GM12878 (cell line): Measurements from ENCODE around the gene CGA. TPM values are rescaled to one million over a fixed set of nuclear protein-coding genes. Genes with fewer than 3 reads are reported as not detected.
A peak's percentile ranks its signal among the peaks of the same experiment; 100 is the strongest.

Experiments used
- ATAC-seq: fragments of 200-7000 bp; cut with Tn5 transposase; 3 replicates; pipeline ENCODE4 v1.9.1; 2020; ENCODE audit warnings: mild to moderate bottlenecking, moderate library complexity
- BruUV-seq: library from RNA; stranded (reverse); fragments of 400-500 nt; replicated peaks from 2 replicates; lab custom pipeline; 2021; lab: Mats Ljungman, UMichigan
- CTCF ChIA-PET: fragments of 300-600 bp; sonication (Branson Sonifier 250); formaldehyde crosslinking; extraction: SDS; loops from one replicate; lab custom pipeline; 2021; ENCODE audit warnings: inconsistent platforms; lab: Yijun Ruan, JAX
- POLR2A ChIA-PET: fragments of 350-600 bp; formaldehyde crosslinking; extraction: SDS; loops from one replicate; lab custom pipeline; 2021; ENCODE audit warnings: inconsistent platforms; lab: Charles Lee
- RAD21 ChIA-PET: fragments of 300-600 bp; sonication (Branson Sonifier 250); formaldehyde crosslinking; loops from one replicate; lab custom pipeline; 2023; ENCODE audit warnings: antibody characterized with exemption; ENCODE audit not compliant: unreplicated experiment; lab: Charles Lee
- SMC1A ChIA-PET: fragments of 300-600 bp; sonication (Branson Sonifier 250); formaldehyde crosslinking; loops from one replicate; lab custom pipeline; 2023; ENCODE audit not compliant: unreplicated experiment, uncharacterized antibody; lab: Charles Lee
- DNase-seq: peaks from one replicate; pipeline ENCODE4 v3.0.0-alpha.2; 2011; ENCODE audit warnings: low read depth, low spot score
- FAIRE-seq: peaks from 3 replicates; lab custom pipeline; 2011; peaks lifted over from hg19 to GRCh38; lab: Jason Lieb, UNC
- H2AFZ ChIP-seq: 2 replicates; pipeline ENCODE4 v1.6.0; 2011; ENCODE audit warnings: low read depth, low read length, control low read depth; ENCODE audit not compliant: control insufficient read depth
- H3K27ac ChIP-seq: 2 replicates; pipeline ENCODE4 v1.5.1; 2011; ENCODE audit warnings: control low read depth; ENCODE audit not compliant: control insufficient read depth, insufficient read depth
- H3K27me3 ChIP-seq, 2 experiments: replicated peaks in 1 of 2; 2 replicates each; pipeline versions ENCODE4 v1.6.0 to v1.6.1; 2011; ENCODE audit warnings: low read length in 1 of 2; ENCODE audit not compliant: control insufficient read depth in 2 of 2, insufficient read depth in 2 of 2
- H3K36me3 ChIP-seq, 2 experiments: 2 replicates each; pipeline ENCODE4 v1.5.1; 2011; ENCODE audit warnings: low read length in 1 of 2; ENCODE audit not compliant: control insufficient read depth in 2 of 2, insufficient read depth in 2 of 2
- H3K4me1 ChIP-seq: 2 replicates; pipeline ENCODE4 v1.6.1; 2011; ENCODE audit warnings: mild to moderate bottlenecking, low read length, moderate library complexity, mixed read lengths; ENCODE audit not compliant: control insufficient read depth, insufficient read depth
- H3K4me2 ChIP-seq: 2 replicates; pipeline ENCODE4 v1.6.0; 2011; ENCODE audit warnings: control low read depth; ENCODE audit not compliant: control insufficient read depth, insufficient read depth
- H3K4me3 ChIP-seq: fragments of 200-600 bp; sonication (generic); 2 replicates; pipeline ENCODE4 v1.5.1; 2016
- H3K79me2 ChIP-seq: 2 replicates; pipeline ENCODE4 v1.6.0; 2011; ENCODE audit warnings: low read length; ENCODE audit not compliant: control insufficient read depth, insufficient read depth
- H3K9ac ChIP-seq: 2 replicates; pipeline ENCODE4 v1.8.0; 2011; ENCODE audit warnings: low read length, control low read depth, mixed read lengths; ENCODE audit not compliant: control insufficient read depth, insufficient read depth
- H3K9me3 ChIP-seq: replicated peaks from 3 replicates; pipeline ENCODE4 v1.5.1; 2011; ENCODE audit warnings: mild to moderate bottlenecking, low read length; ENCODE audit not compliant: control insufficient read depth, insufficient read depth
- H4K20me1 ChIP-seq: 2 replicates; pipeline ENCODE4 v1.6.0; 2011; ENCODE audit not compliant: control insufficient read depth, insufficient read depth
- CEBPB ChIP-seq, 2 experiments: fragments of 150-350 bp in 1 of 2; IDR thresholded peaks; 2 replicates each; pipeline ENCODE4 v1.6.1; 2012 to 2014; ENCODE audit warnings: low read depth in 2 of 2, low read length in 2 of 2, borderline replicate concordance in 1 of 2, inconsistent platforms in 1 of 2
- CHD4 ChIP-seq: fragments of 200-600 bp; sonication (generic); IDR thresholded peaks from 2 replicates; pipeline ENCODE4 v1.6.1; 2016; ENCODE audit warnings: mild to moderate bottlenecking
- CTCF ChIP-seq, 3 experiments: IDR thresholded peaks in 2 of 3; conservative IDR thresholded peaks in 1 of 3; 2 replicates each; pipeline ENCODE4 v1.5.1; 2011; ENCODE audit warnings: low read depth in 3 of 3, low read length in 3 of 3, mild to moderate bottlenecking in 3 of 3, control low read depth in 2 of 3, moderate library complexity in 2 of 3, inconsistent platforms in 1 of 3, mixed read lengths in 1 of 3; ENCODE audit not compliant: control insufficient read depth in 2 of 3, insufficient read depth in 1 of 3; ENCODE audit errors: extremely low read depth in 1 of 3
- E2F8 ChIP-seq: fragments of 450-650 bp; IDR thresholded peaks from 2 replicates; pipeline ENCODE4 v1.6.1; 2018; ENCODE audit warnings: mild to moderate bottlenecking, low read depth, moderate library complexity; ENCODE audit not compliant: partially characterized antibody
- ETV6 ChIP-seq, 2 experiments: fragments of 450-650 bp in 1 of 2; IDR thresholded peaks in 1 of 2; conservative IDR thresholded peaks in 1 of 2; 2 replicates each; pipeline ENCODE4 v1.6.1; 2014; ENCODE audit warnings: antibody characterized with exemption in 1 of 2, borderline replicate concordance in 1 of 2, low read depth in 1 of 2, mild to moderate bottlenecking in 1 of 2, moderate library complexity in 1 of 2
- FOXM1 ChIP-seq: IDR thresholded peaks from 2 replicates; pipeline ENCODE4 v1.6.1; 2012; ENCODE audit warnings: low read depth, mild to moderate bottlenecking, inconsistent platforms, low read length, moderate library complexity
- HDGF ChIP-seq: fragments of 450-650 bp; IDR thresholded peaks from 2 replicates; pipeline ENCODE4 v1.6.1; 2016; ENCODE audit warnings: antibody characterized with exemption
- JUNB ChIP-seq: IDR thresholded peaks from 2 replicates; pipeline ENCODE4 v1.6.1; 2016; ENCODE audit warnings: antibody characterized with exemption, mild to moderate bottlenecking
- MTA3 ChIP-seq: IDR thresholded peaks from 2 replicates; pipeline ENCODE4 v1.6.1; 2012; ENCODE audit warnings: low read length, inconsistent platforms, borderline replicate concordance
- NFYA ChIP-seq: IDR thresholded peaks from 2 replicates; pipeline ENCODE4 v1.6.1; 2011; ENCODE audit warnings: low read depth, mild to moderate bottlenecking, low read length, improper control_type of control experiment, borderline replicate concordance
- PML ChIP-seq: IDR thresholded peaks from 2 replicates; pipeline ENCODE4 v1.6.1; 2012; ENCODE audit warnings: low read length, inconsistent platforms
- POLR2AphosphoS5 ChIP-seq: IDR thresholded peaks from 2 replicates; pipeline ENCODE4 v1.6.1; 2011; ENCODE audit warnings: mild to moderate bottlenecking, low read length, inconsistent platforms
- RCOR1 ChIP-seq: conservative IDR thresholded peaks from 2 replicates; pipeline ENCODE4 v1.6.1; 2012; ENCODE audit warnings: low read depth, low read length, improper control_type of control experiment
- ZNF24 ChIP-seq: fragments of 450-650 bp; IDR thresholded peaks from 2 replicates; pipeline ENCODE4 v1.6.1; 2017; ENCODE audit warnings: antibody characterized with exemption, mild to moderate bottlenecking
- ZNF384 ChIP-seq: IDR thresholded peaks from 2 replicates; pipeline ENCODE4 v1.6.1; 2012; ENCODE audit warnings: low read depth, mild to moderate bottlenecking, low read length, improper control_type of control experiment, borderline replicate concordance
- WGBS: methylation state at CpG from one replicate; pipeline ENCODE4 v1.1.6; 2016; ENCODE audit warnings: low lambda C conversion rate; ENCODE audit not compliant: insufficient replicate concordance, insufficient coverage; ENCODE audit errors: missing lambda C conversion rate; 5-methylcytosine and 5-hydroxymethylcytosine counted together
- in situ Hi-C: fragments of 300-500 bp; cut with MboI; formaldehyde crosslinking; loops from 9 replicates; pipeline ENCODE4 v1.14.3; 2018; ENCODE audit warnings: mixed read lengths
- intact Hi-C: fragments of 100-400 bp; cut with micrococcal nuclease; formaldehyde crosslinking; loops from one replicate; pipeline ENCODE4 v1.14.2; 2022; ENCODE audit not compliant: unreplicated experiment
- polyA plus RNA-seq, 11 experiments: library from polyadenylated mRNA; depleted of rRNA in 4 of 11; unstranded in 6 of 11; stranded (reverse) in 5 of 11; fragments of >200 nt; fragmentation: Nextera tagmentation in 4 of 11; fragmentation: Illumina TruSeq in 1 of 11; extraction: Ambion mirVana in 4 of 11; extraction: Trizol in 1 of 11; gene quantifications; 1 replicate in 1 of 11; 2 replicates in 10 of 11; pipeline versions ENCODE4 v1.2.1 to v1.2.3, GENCODE V29; 2011 to 2016; ENCODE audit warnings: inconsistent platforms in 2 of 11, missing spikeins in 2 of 11, low read depth in 1 of 11
- total RNA-seq, 4 experiments: library from RNA; depleted of rRNA in 3 of 4; stranded (reverse); fragments of >200 nt in 3 of 4; fragmentation: Illumina TruSeq in 1 of 4; extraction: Trizol in 1 of 4; gene quantifications; 2 replicates each; pipeline versions ENCODE4 v1.2.1 to v1.2.3, GENCODE V29; 2013 to 2021

The CGA gene
- total and polyA plus RNA-seq, 10 of the 15 experiments (the other 5 are each of a cell fraction or from before 2014, with no cell fraction given), result 0.10 to 0.27 (median 0.12) TPM; not detected in 6

GRCh38 chr6:87066449-87067333, 28.2 kb downstream of the CGA start:
- H3K9ac ChIP-seq, result no peak overlapping the region
- TF ChIP-seq FOXM1 (no peak), E2F8 (no peak), CEBPB (IDR thresholded peaks at IDR 0.05; ENCODE audit: borderline replicate concordance in 1 of 2, low read depth in 2 of 2, low read length in 2 of 2) (no peak), NFYA (no peak), RCOR1 (no peak), ZNF384 (peak; percentile 99), CTCF (IDR thresholded peaks at IDR 0.05 in 2 of 3, conservative IDR thresholded peaks at IDR 0.05 in 1 of 3; ENCODE audit: control insufficient read depth in 2 of 3, extremely low read depth in 1 of 3, insufficient read depth in 1 of 3, low read depth in 3 of 3, low read length in 3 of 3) (peak; percentile 44 to 77 (median 62); a peak in 5 of 6 replicates), HDGF (no peak), POLR2AphosphoS5 (no peak), CHD4 (no peak), JUNB (no peak), PML (no peak), ZNF24 (no peak), ETV6 (conservative IDR thresholded peaks at IDR 0.05 in 1 of 2, IDR thresholded peaks at IDR 0.05 in 1 of 2; ENCODE audit: borderline replicate concordance in 1 of 2, low read depth in 1 of 2) (no peak), MTA3 (no peak)

More at GRCh38 chr6:87066449-87067333, 28.2 kb downstream of the CGA start:
- Histone ChIP-seq H3K9me3 (no peaks in the 10 kb centered on the region), H4K20me1 (no peaks in the 10 kb centered on the region), H2AFZ (peak overlapping the region; percentile 41), H3K4me2 (peak overlapping the region; percentile 30; the same call in 1 of the 2 replicates), H3K4me1 (peaks cover 4% of the 10 kb centered on the region), H3K27ac (no peak overlapping the region), H3K4me3 (no peak overlapping the region), H3K36me3 (no peaks in the 10 kb centered on the region), H3K27me3 (no peaks in the 10 kb centered on the region), H3K79me2 (no peaks in the 10 kb centered on the region)
- POLR2A ChIA-PET, result interaction anchor here (0.6 to 1.0 kb wide), 2 partner anchors 8 to 21 kb away, joined by 3 to 4 read pairs; no protein-coding TSS in a partner anchor
- in situ Hi-C loops, result no loop called here
- SMC1A ChIA-PET, result interaction anchor here (0.6 to 4.6 kb wide), 24 partner anchors 9 to 1803 kb away, joined by 3 to 38 read pairs (median 4); no protein-coding TSS in a partner anchor
- peak; percentile 53; the same call in 2 of the 3 replicates for ATAC-seq
- RAD21 ChIA-PET, result interaction anchor here (0.7 to 2.8 kb wide), 11 partner anchors 8 to 1852 kb away, joined by 3 to 18 read pairs (median 7); no protein-coding TSS in a partner anchor
- intact Hi-C loops, result loop anchor here (5.0 to 10.0 kb wide), 3 partner anchors 71 to 326 kb away; no protein-coding TSS in a partner anchor
- CTCF ChIA-PET, result interaction anchor here (0.6 to 6.1 kb wide), 34 partner anchors 9 to 1818 kb away, joined by 3 to 76 read pairs (median 3); no protein-coding TSS in a partner anchor
- WGBS, result 4% methylated on average over 7 of the region's 7 CpGs
- peak; percentile 28 for DNase-seq
- no TSS peak for BruUV-seq
- peak; percentile 59 for FAIRE-seq
